Measurements from ENCODE around the gene GNA14.
"Not testable (repeated sequence)": the region's sequence is repeated elsewhere in the genome, so short reads cannot be mapped to it uniquely, and the experiment has no call there.

GNA14 gene

GRCh38 chr9:77587042-77587441 lies 61.1 kb downstream of the GNA14 start:
- DNase-seq, result no peak

- no peak for DNase-seq
These were observed 61.5 kb downstream of the GNA14 start for GRCh38 chr9:77586591-77586990.

- DNase-seq, result no peak
These were observed 62.8 kb downstream of the GNA14 start for GRCh38 chr9:77585335-77585786.

DNA sequence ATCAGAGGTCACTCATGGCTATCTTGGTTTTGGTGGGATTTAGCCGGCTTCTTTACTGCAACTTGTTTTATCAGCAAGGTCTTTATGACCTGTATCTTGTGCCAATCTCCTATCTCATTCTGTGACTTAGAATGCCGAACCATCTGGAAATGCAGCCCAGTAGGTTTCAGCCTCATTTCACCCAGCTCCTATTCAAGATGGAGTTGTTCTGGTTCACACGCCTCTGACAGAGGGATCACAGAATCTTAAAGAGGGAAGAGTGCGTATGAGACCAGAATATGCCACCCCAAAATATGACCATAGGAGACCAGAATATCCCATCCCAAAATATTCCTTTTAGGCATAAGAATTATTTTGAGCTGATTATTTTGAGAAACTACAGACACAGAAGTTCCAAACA lies 63.2 kb downstream of the GNA14 start:
- not testable (repeated sequence) for DNase-seq

- DNase-seq, result no peak
These were observed 65.1 kb downstream of the GNA14 start for GRCh38 chr9:77582961-77583576.

- DNase-seq, result no peak
These were observed 65.6 kb downstream of the GNA14 start for GRCh38 chr9:77582525-77582924.

- no peak for DNase-seq
These were observed 72.3 kb downstream of the GNA14 start for GRCh38 chr9:77575785-77576184.

DNA sequence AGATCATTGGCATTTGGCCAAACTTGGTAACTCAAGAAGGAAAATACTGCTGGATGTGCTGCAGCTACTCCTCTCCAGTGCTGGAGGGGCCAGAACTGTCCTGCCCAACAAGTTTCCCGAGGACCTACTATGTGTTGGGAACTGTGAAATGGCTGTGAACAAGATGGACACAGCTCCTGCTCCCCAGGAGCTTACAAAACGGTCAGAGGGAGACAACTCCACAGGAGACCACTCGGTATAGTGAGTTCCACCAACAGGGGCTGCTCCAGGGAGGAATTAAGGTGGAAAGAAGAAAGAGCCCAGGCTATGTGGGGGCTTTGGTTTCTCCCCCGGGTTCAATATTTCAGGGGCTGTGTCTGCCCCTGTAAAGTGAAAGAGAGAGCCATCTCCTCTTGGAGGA lies 78.8 kb downstream of the GNA14 start:
- no peak for DNase-seq

DNA sequence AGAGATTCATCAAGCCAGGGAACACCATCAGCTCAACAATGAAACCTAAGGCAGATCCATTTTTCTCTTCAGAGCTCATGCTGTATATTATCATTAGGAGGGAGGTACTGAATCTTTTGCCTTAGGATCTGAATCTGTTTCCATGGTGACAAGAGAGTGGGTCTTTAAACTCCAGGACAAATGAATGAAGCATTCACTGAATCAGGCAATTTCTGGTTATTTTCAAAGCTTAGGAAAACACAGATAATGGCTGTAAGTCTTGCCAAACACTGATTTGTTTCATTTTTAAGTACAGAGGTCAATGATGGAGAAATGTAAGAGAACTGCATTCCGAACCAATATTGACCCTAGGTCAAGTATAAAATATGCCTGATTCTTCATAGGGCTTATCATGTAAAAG lies 84.9 kb downstream of the GNA14 start:
- DNase-seq, result no peak

GRCh38 chr9:77562019-77562748 lies 85.9 kb downstream of the GNA14 start:
- DNase-seq, result no peak

DNA sequence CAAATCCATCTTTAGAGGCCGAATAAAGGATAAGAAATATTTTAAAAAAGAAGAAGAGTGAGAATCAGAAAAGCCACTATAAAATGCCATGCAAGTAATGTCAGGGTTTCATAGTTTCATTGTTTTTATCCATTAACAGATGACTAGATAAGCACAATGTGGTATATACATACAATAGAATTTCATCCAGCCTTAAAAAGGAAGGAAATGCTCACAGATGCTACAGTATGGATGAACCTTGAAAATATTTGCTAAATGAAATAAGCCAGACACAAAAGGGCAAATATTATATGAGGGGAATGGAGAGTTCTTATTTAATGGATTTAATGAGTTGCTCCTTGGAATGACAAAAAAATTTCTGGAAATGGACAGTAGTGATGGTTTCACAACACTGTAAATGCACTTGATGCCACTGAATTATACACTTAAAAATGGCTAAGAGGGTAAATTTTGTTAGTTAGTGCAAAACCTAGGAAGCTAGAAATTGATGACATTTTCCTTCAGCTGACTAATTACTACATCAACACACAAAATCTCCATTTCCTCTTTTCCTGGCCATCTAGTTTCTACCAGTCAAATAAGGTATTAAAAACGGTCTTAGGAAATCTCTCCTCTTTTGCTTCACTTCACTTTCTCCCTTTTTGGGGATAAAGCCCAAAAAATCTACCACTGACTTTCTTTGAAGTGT lies 86.6 kb downstream of the GNA14 start:
- no peak for DNase-seq

DNA sequence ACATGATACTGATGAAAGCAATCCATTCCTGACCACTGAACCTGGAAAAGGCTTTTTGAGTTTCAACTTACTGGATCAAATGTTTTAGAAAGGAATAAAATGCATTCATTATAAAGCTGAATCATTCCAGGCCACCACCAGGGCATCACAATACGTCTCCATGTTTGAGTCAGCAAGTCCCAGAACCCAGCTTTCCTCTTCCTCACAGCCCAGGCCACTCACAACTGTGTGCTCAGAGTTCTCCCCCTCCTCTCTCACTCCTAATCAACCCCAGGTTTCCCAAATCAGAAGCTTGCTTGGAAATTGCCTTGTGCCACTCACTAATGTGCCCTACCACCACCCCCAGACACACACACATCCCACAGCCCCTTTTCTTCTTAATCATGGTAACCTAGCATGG lies 91.7 kb downstream of the GNA14 start:
- DNase-seq, result no peak

GRCh38 chr9:77554586-77555105 lies 93.5 kb downstream of the GNA14 start:
- DNase-seq, result no peak

- no peak for DNase-seq
These were observed 100.9 kb downstream of the GNA14 start for GRCh38 chr9:77547106-77547730.

GRCh38 chr9:77546376-77546950 lies 101.7 kb downstream of the GNA14 start:
- no peak for DNase-seq

DNA sequence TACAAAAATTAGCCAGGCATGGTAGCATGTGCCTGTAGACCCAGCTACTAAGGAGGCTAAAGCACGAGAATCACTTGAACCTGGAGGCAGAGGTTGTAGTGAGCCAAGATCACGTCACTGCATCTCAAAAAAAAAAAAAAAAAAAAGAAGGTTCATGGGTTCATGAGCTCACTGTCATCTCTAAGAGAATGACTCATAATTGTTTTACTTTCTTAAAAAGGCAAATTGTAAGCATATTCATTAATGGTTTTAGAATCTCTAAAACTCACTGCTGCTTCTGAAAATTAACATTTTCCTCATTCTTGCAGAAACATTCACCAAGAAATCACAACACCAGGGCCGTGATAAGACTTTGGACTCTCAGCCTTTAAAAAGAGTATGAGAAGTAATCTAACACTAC lies 103.6 kb downstream of the GNA14 start:
- no peak for DNase-seq

DNA sequence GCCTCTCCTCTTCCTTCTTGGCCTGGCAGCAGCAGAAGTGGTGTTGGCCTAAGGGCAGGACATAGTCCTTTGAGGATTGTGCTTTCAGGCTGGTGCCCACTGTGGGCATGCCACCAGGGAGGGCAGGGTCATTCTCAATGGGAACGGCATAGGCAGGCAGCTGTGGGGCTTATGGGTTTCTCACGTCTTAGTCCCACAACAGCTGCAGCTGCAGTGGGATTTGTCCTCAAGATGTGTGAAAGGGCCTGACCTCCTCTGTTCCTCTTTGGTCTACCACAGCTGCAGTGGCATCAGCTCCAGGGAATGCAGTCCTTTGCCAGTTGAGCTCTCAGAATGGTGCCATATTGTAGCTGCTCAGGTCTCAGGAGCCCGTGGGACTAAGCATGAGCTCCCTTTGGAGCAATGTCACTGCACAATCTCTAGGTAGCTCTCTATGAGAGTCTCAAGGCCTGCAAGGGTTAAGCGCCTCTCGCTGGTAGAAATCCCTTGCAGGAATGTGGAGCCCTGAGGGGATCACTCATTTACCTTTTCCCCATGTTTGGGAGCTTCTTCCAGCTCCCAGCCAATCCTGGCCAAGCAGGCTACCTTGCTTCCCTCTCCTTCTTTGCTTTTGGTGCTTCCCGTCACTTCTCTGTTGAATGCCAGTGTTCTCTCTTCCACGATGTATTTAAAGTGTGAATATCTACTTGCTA lies 104.8 kb downstream of the GNA14 start:
- no peak for DNase-seq

GRCh38 chr9:77541600-77541999 lies 106.5 kb downstream of the GNA14 start:
- no peak for DNase-seq

- no peak for DNase-seq
These were observed 107.1 kb downstream of the GNA14 start for GRCh38 chr9:77541055-77541454.

DNA sequence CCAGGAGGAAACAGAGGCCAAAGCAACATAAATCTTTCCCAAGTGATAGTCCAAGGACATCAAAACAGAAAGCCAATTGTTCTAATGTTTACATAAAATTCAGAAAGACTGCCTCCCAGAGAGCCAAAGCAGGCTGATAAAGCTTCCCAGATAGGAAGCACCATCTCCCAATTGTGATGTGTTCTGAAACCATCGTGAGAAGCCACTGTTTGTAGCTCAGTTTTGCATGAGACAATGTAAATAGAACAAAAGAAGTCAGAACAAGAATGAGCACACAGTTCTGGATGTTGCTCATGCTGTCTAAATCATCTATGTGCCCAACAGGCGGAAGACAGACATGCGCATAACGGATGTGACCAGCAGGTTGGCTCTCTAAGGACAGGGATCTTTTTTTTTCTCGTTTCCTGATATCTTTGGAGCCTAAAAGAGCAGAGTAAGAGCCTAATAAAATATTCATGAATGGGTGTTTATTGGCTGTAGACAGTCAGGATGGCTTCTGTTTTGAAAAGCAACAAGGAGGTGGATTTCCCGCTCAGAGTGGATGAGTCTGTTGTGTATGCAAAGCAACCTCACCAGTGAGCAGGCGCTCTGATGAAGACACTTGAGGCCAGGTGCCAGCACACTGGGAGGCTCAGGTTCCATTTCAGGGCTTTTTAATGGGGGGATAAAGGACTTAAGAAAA lies 113.6 kb downstream of the GNA14 start:
- DNase-seq, result no peak

DNA sequence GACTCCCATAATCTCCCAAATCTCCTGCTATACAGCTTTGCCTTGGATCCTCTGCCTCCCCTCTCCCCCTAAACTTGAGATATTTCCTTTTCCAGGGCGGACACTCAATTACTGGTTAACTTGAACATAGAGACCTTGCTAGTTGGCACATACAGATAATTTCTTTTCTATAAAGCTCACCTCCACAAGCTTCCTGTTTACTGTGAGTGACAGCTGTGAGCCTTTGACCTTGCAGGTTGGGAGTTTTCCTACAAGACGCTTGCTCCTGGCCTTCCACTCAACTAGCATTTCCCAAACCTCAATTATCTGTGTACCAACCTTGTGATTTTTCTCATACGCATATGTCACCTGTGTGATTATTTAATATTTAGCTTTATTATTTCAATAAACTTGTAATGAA lies 114.5 kb downstream of the GNA14 start:
- DNase-seq, result no peak

- DNase-seq, result no peak
These were observed 115.5 kb downstream of the GNA14 start for GRCh38 chr9:77532607-77533006.

Measured in NK-92 treated with Interleukin-12 subunit alpha and Interleukin-12 subunit beta, amount 100 ng/mL, for 24 hours (cell line).